ENCODE measurements around the gene FOXE1. TPM values are rescaled to one million over a fixed set of nuclear protein-coding genes. Genes with fewer than 3 reads are reported as not detected.

Gene FOXE1
- total RNA-seq, 1 experiment from 2014 or later, result not detected

DNA sequence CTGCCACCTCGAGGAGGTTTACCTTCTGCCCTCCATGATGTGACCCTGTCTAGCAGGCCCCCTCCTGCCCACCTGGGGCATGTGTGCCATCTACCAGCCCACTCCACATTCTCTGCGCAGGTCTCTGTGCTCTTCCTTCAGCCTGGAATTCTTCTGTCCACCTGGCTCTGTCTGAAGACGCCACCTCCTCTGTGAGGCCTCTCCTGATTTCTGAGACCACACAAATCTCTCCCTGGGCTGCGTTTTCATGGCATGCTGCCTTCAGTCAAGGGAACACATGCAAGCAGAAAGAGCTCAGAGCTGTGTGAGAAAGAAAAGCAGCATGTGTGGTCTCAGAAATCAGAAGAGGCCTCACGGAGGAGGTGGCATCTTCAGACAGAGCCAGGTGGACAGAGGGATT lies 22.1 kb downstream of the FOXE1 start:
- H3K23ac ChIP-seq (ENCODE audit: insufficient read length, low read depth, low read length), result no peak overlapping the region
- no peaks in the 10 kb centered on the region for H4K20me1 ChIP-seq (ENCODE audit: control insufficient read depth, insufficient read depth, insufficient read length)
- DNase-seq, result no peak
- H4K8ac ChIP-seq (replicated peaks; ENCODE audit: insufficient read length, low read depth, low read length), result no peak overlapping the region
- no peak overlapping the region for H2BK20ac ChIP-seq (ENCODE audit: low read depth, low read length, poor library complexity, severe bottlenecking)
- no peak overlapping the region for H3K4me3 Mint-ChIP-seq
- no peak overlapping the region for H4K91ac ChIP-seq (ENCODE audit: insufficient read length, low read depth, low read length)
- no peaks in the 10 kb centered on the region; the same call in 1 of the 2 replicates for H3K4me1 ChIP-seq (ENCODE audit: insufficient read depth, low read length)
- no peaks in the 10 kb centered on the region for H3K79me2 ChIP-seq (ENCODE audit: insufficient read depth, low read length)
- H2AFZ ChIP-seq (ENCODE audit: low read length), result no peak overlapping the region
- H3K23me2 ChIP-seq (ENCODE audit: insufficient read length, low read depth, low read length, poor library complexity, severe bottlenecking), result no peaks in the 10 kb centered on the region
- no peak overlapping the region for H3K4me2 ChIP-seq (ENCODE audit: insufficient read depth, insufficient read length, low read length)
- no peak overlapping the region for H2AK5ac ChIP-seq (ENCODE audit: insufficient read length, low read length)
- H4K5ac ChIP-seq (ENCODE audit: insufficient read length, low read depth, low read length), result no peak overlapping the region
- no peak overlapping the region for H3T11ph ChIP-seq (ENCODE audit: low read length)
- H3K27me3 Mint-ChIP-seq (ENCODE audit: low read depth), result peaks cover 48% of the 10 kb centered on the region
- H3K79me1 ChIP-seq (ENCODE audit: insufficient read depth, low read depth, low read length, poor library complexity, severe bottlenecking), result no peaks in the 10 kb centered on the region
- TF ChIP-seq, protein P1, sequence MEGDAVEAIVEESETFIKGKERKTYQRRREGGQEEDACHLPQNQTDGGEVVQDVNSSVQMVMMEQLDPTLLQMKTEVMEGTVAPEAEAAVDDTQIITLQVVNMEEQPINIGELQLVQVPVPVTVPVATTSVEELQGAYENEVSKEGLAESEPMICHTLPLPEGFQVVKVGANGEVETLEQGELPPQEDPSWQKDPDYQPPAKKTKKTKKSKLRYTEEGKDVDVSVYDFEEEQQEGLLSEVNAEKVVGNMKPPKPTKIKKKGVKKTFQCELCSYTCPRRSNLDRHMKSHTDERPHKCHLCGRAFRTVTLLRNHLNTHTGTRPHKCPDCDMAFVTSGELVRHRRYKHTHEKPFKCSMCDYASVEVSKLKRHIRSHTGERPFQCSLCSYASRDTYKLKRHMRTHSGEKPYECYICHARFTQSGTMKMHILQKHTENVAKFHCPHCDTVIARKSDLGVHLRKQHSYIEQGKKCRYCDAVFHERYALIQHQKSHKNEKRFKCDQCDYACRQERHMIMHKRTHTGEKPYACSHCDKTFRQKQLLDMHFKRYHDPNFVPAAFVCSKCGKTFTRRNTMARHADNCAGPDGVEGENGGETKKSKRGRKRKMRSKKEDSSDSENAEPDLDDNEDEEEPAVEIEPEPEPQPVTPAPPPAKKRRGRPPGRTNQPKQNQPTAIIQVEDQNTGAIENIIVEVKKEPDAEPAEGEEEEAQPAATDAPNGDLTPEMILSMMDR (conservative IDR thresholded peaks at IDR 0.05), result no peak
- H3K18ac ChIP-seq (ENCODE audit: insufficient read length, low read depth, low read length), result no peak overlapping the region
- H2BK12ac ChIP-seq (ENCODE audit: insufficient read length, low read depth, low read length), result no peak overlapping the region
- H3K27ac ChIP-seq (ENCODE audit: insufficient read length, low read depth, low read length), result no peak overlapping the region
- peaks cover 2 to 4% of the 10 kb centered on the region in 2 experiments; a peak in 3 of 5 replicates for H3K9me3 Mint-ChIP-seq
- H3K9me3 ChIP-seq (ENCODE audit: control insufficient read depth, low read depth, low read length), result no peaks in the 10 kb centered on the region
- H3K4ac ChIP-seq (ENCODE audit: low read depth, low read length), result no peak overlapping the region
- H2BK15ac ChIP-seq (ENCODE audit: low read depth, low read length), result no peak overlapping the region
- no peak overlapping the region for H3K9ac ChIP-seq (ENCODE audit: extremely low read depth, insufficient read length, low read length)
- H2BK5ac ChIP-seq (ENCODE audit: insufficient read length, low read length), result no peak overlapping the region
- H2BK120ac ChIP-seq (ENCODE audit: low read depth, low read length, poor library complexity, severe bottlenecking), result no peak overlapping the region
- H3K4me1 Mint-ChIP-seq, result peaks cover 8 to 9% of the 10 kb centered on the region in 2 experiments
- no peak overlapping the region for H3K27ac Mint-ChIP-seq
- no peaks in the 10 kb centered on the region; a peak in 1 of 7 replicates for H3K36me3 Mint-ChIP-seq (ENCODE audit: insufficient read depth in 1 of 3, low read depth in 3 of 3)
- H3K56ac ChIP-seq (ENCODE audit: insufficient read length, low read depth, low read length), result no peak overlapping the region
- WGBS (ENCODE audit: extremely low coverage, insufficient read length, low lambda C conversion rate), result no CpG with 5 or more reads among the region's 5 CpGs
- H3K27me3 ChIP-seq (ENCODE audit: insufficient read depth, low read length), result no peaks in the 10 kb centered on the region
- no peak overlapping the region for H3K14ac ChIP-seq (ENCODE audit: insufficient read depth, low read length)
